GM18505 (cell line): ENCODE data around the gene SMARCA1.

ENCODE experiments used
- ATAC-seq: cut with Tn5 transposase; IDR thresholded peaks from one replicate; pipeline ENCODE4 v1.9.1; 2021; ENCODE audit not compliant: unreplicated experiment
- POLR2A ChIP-seq: IDR thresholded peaks from 4 replicates; pipeline ENCODE4 v1.6.1; 2011; ENCODE audit warnings: borderline replicate concordance; ENCODE audit not compliant: insufficient read depth, insufficient read length; ENCODE audit errors: extremely low read depth

SMARCA1 gene

DNA sequence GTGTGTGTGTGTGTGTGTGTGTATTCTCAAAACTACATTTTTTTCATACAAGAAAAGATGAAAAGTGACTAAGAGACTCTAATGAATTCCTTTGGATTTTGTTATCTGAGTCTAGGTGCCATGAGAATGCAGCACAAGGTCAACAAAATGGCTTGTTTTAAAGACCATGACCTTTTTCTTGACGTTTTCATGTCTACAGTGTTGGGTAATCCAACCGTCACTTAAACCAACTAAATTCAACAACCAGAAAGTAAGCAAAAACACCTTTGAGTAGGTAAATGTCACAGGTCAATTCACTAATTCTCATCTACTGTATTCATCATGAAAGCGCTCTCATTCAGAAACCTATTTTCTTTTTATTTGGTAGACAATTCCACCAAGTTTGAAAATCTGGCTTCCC is 3.1 kb downstream of the SMARCA1 start:
- no peak for TF ChIP-seq POLR2A
- ATAC-seq: no peak

DNA sequence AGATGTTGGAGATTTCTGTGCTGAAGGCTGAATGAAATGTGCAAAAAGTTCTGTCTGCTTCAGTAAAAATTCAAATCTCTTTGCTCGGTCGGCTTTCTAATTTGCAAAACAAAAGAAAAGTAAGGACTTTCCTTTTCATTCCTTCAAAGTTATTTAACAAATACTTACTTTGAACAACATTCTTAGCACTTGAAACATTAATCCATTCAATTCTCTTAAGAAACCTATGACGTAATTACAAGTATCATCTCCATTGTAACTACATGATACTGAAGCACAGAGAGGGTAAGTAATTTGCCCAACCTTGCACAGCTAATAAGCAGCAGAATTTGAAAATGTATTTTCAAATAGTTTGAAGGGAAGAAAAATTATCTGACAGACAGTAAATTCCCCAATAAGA is 6.9 kb downstream of the SMARCA1 start:
- no peak for ATAC-seq
- no peak for TF ChIP-seq POLR2A

DNA sequence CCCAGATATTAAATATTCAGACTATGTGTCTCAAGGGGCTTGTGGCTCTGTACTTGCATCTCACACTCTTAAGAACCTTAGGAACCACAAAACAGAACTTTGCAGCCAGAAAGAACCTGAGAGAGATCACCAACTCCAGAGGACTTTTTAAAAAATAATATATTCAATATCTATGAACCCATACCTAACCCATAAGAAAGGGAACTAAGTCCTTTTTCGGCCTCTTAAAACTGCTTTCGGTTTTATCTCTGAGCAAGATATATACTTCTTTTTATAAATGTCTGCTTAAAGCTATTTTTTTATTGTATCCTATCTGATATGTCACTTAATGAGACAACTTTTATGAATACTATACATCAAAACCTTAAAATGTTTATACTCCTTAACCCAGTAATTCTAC is 10.9 kb downstream of the SMARCA1 start:
- no peak for ATAC-seq
- TF ChIP-seq POLR2A: no peak

- no peak for TF ChIP-seq POLR2A
- ATAC-seq: no peak
These were observed 11.6 kb downstream of the SMARCA1 start for GRCh38 chrX:129511689-129512088.

GRCh38 chrX:129510331-129510730 is 13.0 kb downstream of the SMARCA1 start:
- no peak for TF ChIP-seq POLR2A
- no peak for ATAC-seq

- no peak for TF ChIP-seq POLR2A
- ATAC-seq: no peak
These were observed 26.0 kb downstream of the SMARCA1 start for GRCh38 chrX:129497146-129497843.

GRCh38 chrX:129496625-129497024 is 26.7 kb downstream of the SMARCA1 start:
- no peak for TF ChIP-seq POLR2A
- ATAC-seq: no peak

DNA sequence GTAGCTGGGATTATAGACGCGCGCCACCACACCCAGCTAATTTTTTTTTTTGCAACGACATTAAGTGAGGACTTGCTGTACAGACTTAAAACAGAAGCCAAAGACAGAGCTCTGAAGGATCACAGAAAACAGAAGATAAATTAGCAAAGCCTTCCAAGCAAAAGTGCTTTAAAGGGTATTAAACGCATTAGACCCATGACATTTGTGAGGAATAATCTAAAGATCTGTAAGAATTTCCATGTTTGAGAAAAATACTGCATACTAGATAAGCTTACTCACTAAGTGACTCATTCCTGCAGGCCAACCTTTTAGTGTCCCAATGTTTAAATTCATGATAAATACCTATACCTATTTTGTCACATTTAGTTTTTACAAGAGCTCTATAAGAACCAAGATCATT is 27.4 kb downstream of the SMARCA1 start:
- ATAC-seq: no peak

GRCh38 chrX:129494887-129495286 is 28.4 kb downstream of the SMARCA1 start:
- ATAC-seq: no peak
- no peak for TF ChIP-seq POLR2A

More for the DNA sequence above, 27.4 kb downstream of the SMARCA1 start:
- no peak for TF ChIP-seq POLR2A

GRCh38 chrX:129493643-129494042 is 29.6 kb downstream of the SMARCA1 start:
- no peak for ATAC-seq
- no peak for TF ChIP-seq POLR2A

DNA sequence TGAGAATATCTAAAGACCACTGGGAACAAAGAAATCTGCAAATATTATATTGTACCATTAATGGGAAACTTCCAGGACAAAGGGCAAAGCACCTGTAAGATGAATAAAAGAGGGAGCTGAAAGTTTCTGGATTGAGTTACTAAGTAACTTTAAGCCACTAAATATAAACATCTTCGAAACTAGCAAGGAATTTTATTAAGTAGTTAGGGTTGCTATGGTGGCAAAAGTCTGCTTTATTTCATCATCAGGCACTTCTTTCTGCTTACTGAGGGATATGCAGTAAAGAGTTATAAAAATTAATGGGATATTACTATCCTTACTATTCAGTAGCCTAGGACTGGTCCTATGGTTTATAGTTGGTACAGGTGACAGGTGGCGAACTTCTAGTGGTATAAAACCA is 33.0 kb downstream of the SMARCA1 start:
- TF ChIP-seq POLR2A: no peak
- no peak for ATAC-seq

DNA sequence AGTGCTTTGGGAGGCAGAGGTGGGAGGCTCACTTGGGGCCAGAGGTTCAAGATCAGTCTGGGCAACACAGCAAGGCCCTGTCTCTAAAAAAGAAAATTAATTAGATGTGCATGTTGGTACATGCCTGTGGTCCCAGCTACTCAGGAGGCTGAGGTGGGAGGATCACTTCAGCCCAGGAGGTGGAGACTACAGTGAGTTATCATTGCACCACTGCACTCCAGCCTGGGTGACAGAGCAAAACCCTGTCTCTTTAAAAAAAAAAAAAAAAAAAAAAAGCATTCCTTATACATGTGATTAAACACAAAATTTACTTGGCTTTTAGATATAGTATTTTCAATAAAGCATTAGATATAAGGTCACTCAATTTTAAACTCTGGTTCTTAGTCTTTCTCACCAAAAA is 34.9 kb downstream of the SMARCA1 start:
- no peak for TF ChIP-seq POLR2A
- no peak for ATAC-seq

GRCh38 chrX:129480889-129481288 is 42.4 kb downstream of the SMARCA1 start:
- TF ChIP-seq POLR2A: no peak
- no peak for ATAC-seq

GRCh38 chrX:129478516-129478915 is 44.8 kb downstream of the SMARCA1 start:
- TF ChIP-seq POLR2A: no peak
- no peak for ATAC-seq

- no peak for TF ChIP-seq POLR2A
- ATAC-seq: no peak
These were observed 51.2 kb downstream of the SMARCA1 start for GRCh38 chrX:129472116-129472515.

GRCh38 chrX:129462707-129463106 is 60.6 kb downstream of the SMARCA1 start:
- ATAC-seq: no peak
- TF ChIP-seq POLR2A: no peak
